Measurements from ENCODE around the gene HNRNPH2. TPM values are rescaled to one million over a fixed set of nuclear protein-coding genes. Genes with fewer than 3 reads are reported as not detected.

Gene HNRNPH2
- total and polyA plus RNA-seq, 10 of the 15 experiments (the other 5 are each of a cell fraction or from before 2014, with no cell fraction given) = 34.5 to 102 (median 61.4) TPM

- no peak for FAIRE-seq
- Histone ChIP-seq H3K79me2 (ENCODE audit: control insufficient read depth, insufficient read depth, low read length) (no peaks in the 10 kb centered on the region), H3K4me3 (no peak overlapping the region), H4K20me1 (ENCODE audit: control insufficient read depth, insufficient read depth) (no peaks in the 10 kb centered on the region), H3K9me3 (replicated peaks; ENCODE audit: control insufficient read depth, insufficient read depth, low read length) (no peaks in the 10 kb centered on the region), H2AFZ (ENCODE audit: control insufficient read depth, low read depth, low read length) (no peak overlapping the region), H3K36me3 (ENCODE audit: control insufficient read depth in 2 of 2, insufficient read depth in 2 of 2, low read length in 1 of 2) (no peaks in the 10 kb centered on the region), H3K27me3 (replicated peaks in 1 of 2; ENCODE audit: control insufficient read depth in 2 of 2, insufficient read depth in 2 of 2, low read length in 1 of 2) (no peaks in the 10 kb centered on the region), H3K4me1 (ENCODE audit: control insufficient read depth, insufficient read depth, low read length) (peaks cover 10% of the 10 kb centered on the region), H3K9ac (ENCODE audit: control insufficient read depth, insufficient read depth, low read length) (no peak overlapping the region), H3K27ac (ENCODE audit: control insufficient read depth, insufficient read depth) (no peak overlapping the region), H3K4me2 (ENCODE audit: control insufficient read depth, insufficient read depth) (no peak overlapping the region)
- ATAC-seq = no peak
- DNase-seq (ENCODE audit: low read depth, low spot score) = no peak
- intact Hi-C loops (cut with micrococcal nuclease; ENCODE audit: unreplicated experiment) (loop anchor here (5.0 kb wide), 2 partner anchors 178 to 198 kb away; partner anchors contain the start of gene ARMCX6), in situ Hi-C loops (cut with MboI) (loop anchor here (5.0 kb wide), 2 partner anchors 173 to 378 kb away; no protein-coding TSS in a partner anchor)
- ChIA-PET SMC1A (ENCODE audit: uncharacterized antibody, unreplicated experiment) (interaction anchor here (1.5 kb wide), 1 partner anchor 9 kb away, joined by 4 read pairs; no protein-coding TSS in a partner anchor), CTCF (interaction anchor here (0.9 to 3.9 kb wide), 3 partner anchors 42 to 1447 kb away, joined by 3 to 13 read pairs (median 5); no protein-coding TSS in a partner anchor), RAD21 (ENCODE audit: unreplicated experiment) (no interaction called here), POLR2A (no interaction called here)
- WGBS (ENCODE audit: insufficient coverage, insufficient replicate concordance, low lambda C conversion rate, missing lambda C conversion rate) = 51% methylated on average over 2 of the region's 2 CpGs
- no TSS peak for BruUV-seq (replicated peaks)
- TF ChIP-seq IKZF2 (IDR thresholded peaks at IDR 0.05) (no peak), RAD51 (IDR thresholded peaks at IDR 0.05) (no peak), CBFB (IDR thresholded peaks at IDR 0.05; ENCODE audit: low read depth) (no peak), ZBTB11 (CRISPR knock-in tag; IDR thresholded peaks at IDR 0.05) (no peak), SREBF2 (IDR thresholded peaks at IDR 0.05; ENCODE audit: low read length) (no peak), MEF2B (IDR thresholded peaks at IDR 0.05; ENCODE audit: partially characterized antibody, poor library complexity, severe bottlenecking) (no peak), SMAD1 (IDR thresholded peaks at IDR 0.05; ENCODE audit: low read depth, partially characterized antibody) (no peak), ATF2 (IDR thresholded peaks at IDR 0.05; ENCODE audit: low read length) (no peak), ASH2L (IDR thresholded peaks at IDR 0.05; ENCODE audit: borderline replicate concordance, low read depth) (no peak)
These were observed 11.5 kb downstream of the HNRNPH2 start for GRCh38 chrX:101419489-101419888.
